Measurements from ENCODE around the gene PLCD3.

GRCh38 chr17:45111850-45112249 is 20.5 kb downstream of the PLCD3 start:
- no peak for TF ChIP-seq CTCF (IDR thresholded peaks at IDR 0.05)
- no peak for TF ChIP-seq POLR2A (IDR thresholded peaks at IDR 0.05)
- TF ChIP-seq POLR2AphosphoS5 (IDR thresholded peaks at IDR 0.05; ENCODE audit: insufficient read depth in 1 of 2, low read depth in 1 of 2): no peak
